Aorta (tissue), 5 donors: Measurements from ENCODE around the gene FSTL1. TPM values are rescaled to one million over a fixed set of nuclear protein-coding genes. Genes with fewer than 3 reads are reported as not detected.
A peak's percentile ranks its signal among the peaks of the same experiment; 100 is the strongest.

Experiments
- ATAC-seq: fragments of 200-7000 bp; cut with Tn5 transposase; one replicate; pipeline ENCODE4 v1.9.1; 2022; ENCODE audit warnings: moderate library complexity; ENCODE audit not compliant: low FRiP score
- DNase-seq, 2 donors: peaks; one replicate each; pipeline ENCODE4 v3.0.0-alpha.2; 2020
- H3K27ac ChIP-seq, 2 donors: one replicate each; pipeline ENCODE4 v1.5.1; 2013; ENCODE audit warnings: low read length in 2 of 2, mild to moderate bottlenecking in 2 of 2, moderate library complexity in 2 of 2, control low read depth in 1 of 2, inconsistent platforms in 1 of 2, low read depth in 1 of 2
- H3K27me3 ChIP-seq, 2 donors: one replicate each; pipeline ENCODE4 v1.6.1; 2013; ENCODE audit warnings: control low read depth in 1 of 2, low read length in 1 of 2, mild to moderate bottlenecking in 1 of 2, moderate library complexity in 1 of 2; ENCODE audit not compliant: insufficient read depth in 2 of 2, control insufficient read depth in 1 of 2
- H3K36me3 ChIP-seq, 2 donors: one replicate each; pipeline ENCODE4 v1.6.1; 2013; ENCODE audit warnings: control low read depth in 1 of 2, low read length in 1 of 2, mild to moderate bottlenecking in 1 of 2; ENCODE audit not compliant: insufficient read depth in 2 of 2, control insufficient read depth in 1 of 2
- H3K4me1 ChIP-seq, 2 donors: one replicate each; pipeline ENCODE4 v1.6.1; 2013; ENCODE audit warnings: low read length in 2 of 2, control low read depth in 1 of 2, mild to moderate bottlenecking in 1 of 2, moderate library complexity in 1 of 2; ENCODE audit not compliant: insufficient read depth in 2 of 2, control insufficient read depth in 1 of 2
- H3K4me3 ChIP-seq, 2 donors: one replicate each; pipeline ENCODE4 v1.5.1; 2013; ENCODE audit warnings: low read length in 2 of 2, control low read depth in 1 of 2, mild to moderate bottlenecking in 1 of 2
- H3K9me3 ChIP-seq: one replicate; pipeline ENCODE4 v1.6.1; 2013; ENCODE audit warnings: mild to moderate bottlenecking, low read length; ENCODE audit not compliant: control insufficient read depth
- WGBS, 2 donors: extraction: QIAGEN DNeasy Blood & Tissue Kit; methylation state at CpG; one replicate each; pipeline ENCODE4 v1.1.7; 2013; 5-methylcytosine and 5-hydroxymethylcytosine counted together
- intact Hi-C, 2 donors: fragments of 100-400 bp; cut with DNase I; formaldehyde crosslinking; loops; one replicate each; pipeline versions ENCODE4 v1.14.2 to v1.15.0; 2022
- long read RNA-seq, 2 donors: library from polyadenylated mRNA; unstranded; transcript quantifications; one replicate each; pipeline ENCODE4 v2.0.0, GENCODE V29; 2020 to 2021
- polyA plus RNA-seq, 2 donors: library from polyadenylated mRNA; stranded (reverse); fragments of 200-250 nt; gene quantifications; one replicate each; pipeline ENCODE4 v1.2.3, GENCODE V29; 2013
- total RNA-seq, 2 donors: library from RNA; stranded (reverse); fragmentation: NEBNext Ultra II Directional; extraction: Animal tissue kit (Norgen Biotek cat#: 25700); gene quantifications; one replicate each; pipeline ENCODE4 v1.2.1, GENCODE V29; 2021
- donor health status: healthy with polysubstance abuse.
- donor health status: Bipolar disorder and iron deficiency.
- donor health status: DM: no; HTN: no; CAD: no.
- donor health status: DM: no; HTN: no; CAD: no.
- donor health status: DM: yes; HTN: yes; CAD: no.

FSTL1 gene, protein sequence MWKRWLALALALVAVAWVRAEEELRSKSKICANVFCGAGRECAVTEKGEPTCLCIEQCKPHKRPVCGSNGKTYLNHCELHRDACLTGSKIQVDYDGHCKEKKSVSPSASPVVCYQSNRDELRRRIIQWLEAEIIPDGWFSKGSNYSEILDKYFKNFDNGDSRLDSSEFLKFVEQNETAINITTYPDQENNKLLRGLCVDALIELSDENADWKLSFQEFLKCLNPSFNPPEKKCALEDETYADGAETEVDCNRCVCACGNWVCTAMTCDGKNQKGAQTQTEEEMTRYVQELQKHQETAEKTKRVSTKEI
- total RNA-seq = 100 to 1,000 TPM; 716 to 833 TPM
- 100 to 1,000 TPM; 103 to 319 TPM for polyA plus RNA-seq
- long read RNA-seq, donor 1, full-length matches to known transcripts = 145 of 339 reads
- long read RNA-seq, donor 1, partial matches to known transcripts = 54 of 339 reads
- long read RNA-seq, donor 1, other reads (novel, unspliced or antisense) = 140 of 339 reads
- long read RNA-seq, donor 2, full-length matches to known transcripts = 304 of 445 reads
- long read RNA-seq, donor 2, partial matches to known transcripts = 62 of 445 reads
- long read RNA-seq, donor 2, other reads (novel, unspliced or antisense) = 79 of 445 reads

DNA sequence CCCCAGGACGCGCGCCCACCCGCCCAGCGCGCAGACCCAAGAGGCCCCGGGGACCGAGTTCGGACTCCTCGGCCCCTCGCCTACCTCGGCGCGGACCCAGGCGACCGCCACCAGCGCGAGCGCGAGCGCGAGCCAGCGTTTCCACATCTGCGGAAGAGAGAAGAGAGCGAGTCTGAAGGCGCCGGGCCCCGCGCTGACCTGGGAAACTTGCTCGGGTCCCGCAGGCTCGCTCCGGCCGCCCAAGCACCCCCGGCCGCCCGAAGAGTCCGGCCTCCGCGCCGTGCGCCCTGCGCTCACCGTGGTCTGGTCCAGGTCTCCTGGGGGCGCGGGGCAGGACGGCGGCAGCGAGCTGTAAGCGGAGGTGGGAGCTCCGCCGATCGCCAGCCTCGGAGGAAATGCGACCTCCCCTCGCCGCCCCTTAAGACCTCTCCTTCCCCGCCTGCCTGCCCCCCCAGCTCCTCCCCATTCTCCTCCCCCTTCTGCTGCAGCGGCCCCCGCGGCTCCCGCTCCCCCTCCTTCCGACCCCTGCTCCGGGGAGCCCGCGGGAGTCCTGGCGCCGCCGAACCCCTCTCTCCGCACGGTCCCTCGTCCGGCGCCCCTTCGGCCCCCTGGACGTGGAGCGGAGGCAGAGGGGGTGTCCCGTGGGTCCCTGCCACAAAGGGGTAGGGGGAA, at the start of gene FSTL1:
FSTL1 (minus strand) TSS at position 393 of the 672 bp plus-strand sequence; CDS start at position 147, 246 bp downstream.
- H3K36me3 ChIP-seq = no peaks in the 10 kb centered on the region
- no peaks in the 10 kb centered on the region for H3K9me3 ChIP-seq
- DNase-seq (peak; percentile 79 to 91), ATAC-seq (peak; percentile 86)
- no peaks in the 10 kb centered on the region for H3K27me3 ChIP-seq
- peak within 1 kb of the TSS; percentile 90 to 98 for H3K4me3 ChIP-seq
- H3K27ac ChIP-seq = peak within 1 kb of the TSS; percentile 90 to 97
- intact Hi-C loops = loop anchor here in 1 of 2 donors (2.0 to 5.0 kb wide), 3 partner anchors 30 to 107 kb away; no protein-coding TSS in a partner anchor
- WGBS, 2 donors = 0 to 1% methylated on average over 36 to 78 of the region's 78 CpGs
- peaks cover 0 to 8% of the 10 kb centered on the region in 2 donors for H3K4me1 ChIP-seq

DNA sequence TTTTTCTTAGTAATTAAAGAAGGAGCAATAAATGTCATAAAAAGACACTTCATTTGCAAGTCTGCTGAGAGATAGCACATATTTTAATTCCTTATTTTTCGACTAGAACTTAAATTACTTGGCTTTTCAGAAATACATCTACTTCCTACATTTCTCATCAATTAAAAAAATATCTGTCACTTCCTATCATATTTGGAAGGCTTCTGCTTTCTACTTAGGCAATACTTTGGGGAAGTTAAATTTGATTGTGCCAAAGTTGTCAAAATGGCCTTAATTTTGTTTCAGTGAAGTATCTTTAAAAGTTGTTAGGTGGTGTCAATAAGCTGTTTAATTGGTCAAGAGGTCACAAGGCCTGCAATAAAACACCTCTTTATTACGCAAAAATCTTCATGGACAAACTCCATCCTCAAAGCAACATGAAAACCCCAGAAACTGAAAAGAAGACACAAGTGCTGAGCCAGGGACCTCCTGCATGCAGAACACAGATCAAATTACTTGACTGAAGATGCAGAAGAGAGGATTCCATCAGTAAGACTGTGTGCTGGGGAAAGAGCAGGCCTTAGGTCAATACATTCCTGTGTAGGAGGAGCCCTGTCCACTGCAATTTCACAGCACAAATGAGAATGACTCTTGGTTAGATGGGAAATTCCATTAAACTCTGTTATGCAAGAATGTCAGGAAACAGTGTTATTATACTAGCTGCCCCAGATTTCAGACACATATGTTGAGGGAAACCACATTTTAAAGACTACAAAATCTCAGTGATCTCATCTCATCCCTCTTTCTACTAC, 48.0 kb upstream of the FSTL1 start:
- DNase-seq (no peak), ATAC-seq (peak; percentile 64)
- no peak overlapping the region for H3K4me3 ChIP-seq
- peaks cover 0 to 2% of the 10 kb centered on the region in 2 donors for H3K36me3 ChIP-seq
- 89 to 90% methylated on average over 2 of the region's 2 CpGs for WGBS, 2 donors
- intact Hi-C loops = loop anchor here (5.0 kb wide), 3 partner anchors 36 to 51 kb away; partner anchors contain the start of gene FSTL1 (in 1 of the 2)
- no peaks in the 10 kb centered on the region for H3K27me3 ChIP-seq
- peak overlapping the region in 1 of 2 donors; percentile 25 for H3K27ac ChIP-seq
- peaks cover 0 to 1% of the 10 kb centered on the region in 2 donors for H3K4me1 ChIP-seq
- no peaks in the 10 kb centered on the region for H3K9me3 ChIP-seq

DNA sequence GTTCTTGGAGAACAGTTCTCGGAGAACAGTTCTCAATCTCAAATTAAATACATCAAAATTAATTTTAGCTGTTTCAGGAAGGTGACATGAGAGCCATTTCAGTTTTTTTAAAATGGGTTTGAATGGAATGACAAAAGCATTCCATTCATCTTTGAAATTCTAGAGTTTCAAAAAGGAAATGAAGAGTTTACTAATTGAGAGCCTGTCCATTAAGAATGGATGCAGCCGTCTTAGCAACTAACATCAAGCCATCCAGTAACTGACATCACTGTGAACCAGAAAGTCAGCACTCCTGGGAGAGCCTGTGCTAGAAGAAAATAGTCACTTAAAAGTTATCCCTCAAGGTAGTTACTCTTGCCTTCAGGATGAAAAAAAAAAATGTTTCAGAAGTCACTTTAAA, 47.0 kb upstream of the FSTL1 start:
- no peaks in the 10 kb centered on the region for H3K9me3 ChIP-seq
- peaks cover 0 to 1% of the 10 kb centered on the region in 2 donors for H3K4me1 ChIP-seq
- 3 to 8% methylated on average over 2 of the region's 2 CpGs for WGBS, 2 donors
- H3K36me3 ChIP-seq = peaks cover 0 to 2% of the 10 kb centered on the region in 2 donors
- intact Hi-C loops = loop anchor here (5.0 kb wide), 3 partner anchors 36 to 51 kb away; partner anchors contain the start of gene FSTL1 (in 1 of the 2)
- no peaks in the 10 kb centered on the region for H3K27me3 ChIP-seq
- no peak overlapping the region for H3K4me3 ChIP-seq
- DNase-seq = no peak
- H3K27ac ChIP-seq = peak overlapping the region; percentile 44 to 69
- ATAC-seq = no peak

DNA sequence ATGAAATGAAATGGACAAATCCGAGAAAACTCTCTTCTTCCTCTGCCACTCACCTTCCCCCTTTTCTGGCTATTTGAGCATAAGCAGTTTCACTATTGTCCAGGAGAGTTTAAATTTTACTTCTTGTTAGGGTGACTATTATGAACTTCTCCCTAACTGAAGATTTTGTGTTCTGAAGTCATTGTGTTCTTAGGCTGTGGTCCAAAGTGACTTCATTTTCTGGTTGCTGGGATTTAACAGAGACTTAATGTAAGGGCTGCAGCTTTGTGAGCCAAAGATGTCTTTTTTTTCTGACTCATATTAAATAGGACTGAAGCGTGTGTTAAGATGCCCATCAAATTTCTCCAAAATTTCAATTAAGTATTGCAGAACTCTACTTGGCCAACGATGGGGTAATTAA, 46.5 kb upstream of the FSTL1 start:
- whole genome bisulfite sequencing, 2 donors = 2 to 7% methylated on average over 3 of the region's 3 CpGs
- intact Hi-C loops = loop anchor here (5.0 kb wide), 3 partner anchors 35 to 50 kb away; partner anchors contain the start of gene FSTL1 (in 1 of the 2)
- ATAC-seq (peak; percentile 75), DNase-seq (no peak)
- Histone ChIP-seq H3K4me1 (peaks cover 0 to 1% of the 10 kb centered on the region in 2 donors), H3K4me3 (no peak overlapping the region), H3K9me3 (no peaks in the 10 kb centered on the region), H3K27me3 (no peaks in the 10 kb centered on the region), H3K36me3 (peaks cover 0 to 2% of the 10 kb centered on the region in 2 donors), H3K27ac (peak overlapping the region in 1 of 2 donors; percentile 69)

DNA sequence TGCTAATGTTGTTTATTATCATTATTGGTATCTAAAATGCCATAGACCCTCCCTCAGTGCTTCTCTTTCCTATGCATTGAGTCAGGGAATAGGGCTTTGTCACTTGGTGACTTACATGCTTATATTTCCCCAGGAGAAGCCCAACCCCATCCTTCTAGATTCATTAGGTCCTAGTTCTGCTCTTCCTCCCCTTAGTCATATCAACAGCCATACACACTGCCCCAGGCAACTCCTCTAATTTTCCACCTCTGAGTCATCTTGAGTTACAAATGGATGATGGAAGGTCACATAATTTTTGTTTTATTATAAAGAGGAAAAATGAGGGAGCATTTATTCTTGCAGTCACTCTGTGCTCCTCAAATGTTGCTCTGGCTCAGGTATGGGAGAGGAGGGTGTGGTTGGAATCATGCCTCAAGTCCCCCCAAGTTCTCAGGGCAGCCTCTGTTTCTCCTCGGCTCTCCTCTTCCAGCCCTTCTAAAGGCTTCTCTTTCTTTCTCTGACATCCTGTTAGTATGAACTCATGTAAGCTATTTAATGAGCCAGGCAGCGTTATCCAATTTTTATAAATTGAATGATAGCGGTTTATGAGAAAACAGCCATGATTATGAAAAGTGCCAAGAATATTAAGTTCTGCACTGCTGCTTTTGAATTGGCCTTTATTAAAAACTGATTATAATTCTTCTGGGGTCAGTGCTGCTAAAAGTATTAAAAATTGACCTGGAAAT, 45.6 kb upstream of the FSTL1 start:
- H3K4me1 ChIP-seq = peaks cover 0 to 1% of the 10 kb centered on the region in 2 donors
- intact Hi-C loops = loop anchor here (5.0 kb wide), 3 partner anchors 34 to 49 kb away; partner anchors contain the start of gene FSTL1 (in 1 of the 2)
- ATAC-seq (peak; percentile 69), DNase-seq (no peak)
- H3K9me3 ChIP-seq = no peaks in the 10 kb centered on the region
- H3K27ac ChIP-seq = peak overlapping the region; percentile 23 to 80
- WGBS, 2 donors = 10 to 17% methylated on average over 3 of the region's 3 CpGs
- H3K4me3 ChIP-seq = no peak overlapping the region
- no peaks in the 10 kb centered on the region for H3K27me3 ChIP-seq
- H3K36me3 ChIP-seq = peaks cover 0 to 2% of the 10 kb centered on the region in 2 donors

DNA sequence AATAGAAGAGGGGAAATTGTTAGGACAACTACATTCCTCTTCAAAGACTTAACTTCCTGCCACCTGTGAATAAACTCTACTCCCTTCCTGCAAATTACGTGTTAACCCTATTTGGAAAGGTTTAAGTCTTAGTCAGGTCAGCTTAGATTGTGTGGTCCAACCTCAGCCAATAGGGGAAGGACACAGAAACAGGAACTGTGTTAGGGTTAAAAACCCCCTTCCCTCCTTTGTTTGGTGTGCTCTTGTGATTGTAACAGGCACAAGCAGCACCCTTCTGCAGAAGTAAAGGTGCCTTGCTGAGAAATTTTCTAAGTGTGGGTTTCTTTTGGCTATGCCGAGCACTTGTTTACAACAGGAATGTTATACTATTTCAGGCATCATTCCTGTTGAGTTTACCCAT, 45.0 kb upstream of the FSTL1 start:
- DNase-seq (no peak), ATAC-seq (no peak)
- peaks cover 0 to 1% of the 10 kb centered on the region in 2 donors for H3K4me1 ChIP-seq
- no peaks in the 10 kb centered on the region for H3K27me3 ChIP-seq
- peaks cover 0 to 2% of the 10 kb centered on the region in 2 donors for H3K36me3 ChIP-seq
- WGBS, 2 donors = 92 to 95% methylated on average over 2 of the region's 2 CpGs
- no peak overlapping the region for H3K4me3 ChIP-seq
- H3K9me3 ChIP-seq = no peaks in the 10 kb centered on the region
- H3K27ac ChIP-seq = no peak overlapping the region
- intact Hi-C loops = loop anchor here (5.0 kb wide), 3 partner anchors 34 to 49 kb away; partner anchors contain the start of gene FSTL1 (in 1 of the 2)

DNA sequence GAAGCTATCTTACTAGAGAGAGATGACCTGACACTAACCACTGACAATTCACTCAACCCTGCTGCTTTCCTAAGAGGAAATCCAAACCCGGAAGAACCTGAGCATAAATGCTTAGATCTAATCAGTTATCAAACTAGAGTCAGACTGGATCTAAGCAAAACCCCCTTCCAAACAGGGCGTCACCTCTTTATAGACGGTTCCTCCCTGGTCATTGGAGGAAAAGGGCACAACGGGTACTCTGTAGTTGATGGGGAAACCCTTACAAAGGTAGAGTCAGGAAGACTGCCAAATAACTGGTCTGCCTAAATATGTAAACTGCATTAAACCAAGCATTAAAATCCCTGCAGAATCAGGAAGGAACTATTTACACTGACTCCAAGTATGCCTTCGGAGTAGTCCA, 41.3 kb upstream of the FSTL1 start:
- Histone ChIP-seq H3K9me3 (no peaks in the 10 kb centered on the region), H3K36me3 (peaks cover 0 to 2% of the 10 kb centered on the region in 2 donors), H3K4me3 (no peak overlapping the region), H3K27ac (no peak overlapping the region), H3K4me1 (no peaks in the 10 kb centered on the region), H3K27me3 (no peaks in the 10 kb centered on the region)
- intact Hi-C loops = no loop called here
- DNase-seq (no peak), ATAC-seq (no peak)
- 88 to 93% methylated on average over 5 of the region's 5 CpGs for WGBS, 2 donors
